Activated T-helper 17 cell treated with anti-CD3 and anti-CD28 coated beads, Interleukin-2, amount 50 U/mL, for 72 hours (primary cell): Measurements from ENCODE around the gene AP3S2. TPM values are rescaled to one million over a fixed set of nuclear protein-coding genes. Genes with fewer than 3 reads are reported as not detected.
"Not testable (repeated sequence)": the region's sequence is repeated elsewhere in the genome, so short reads cannot be mapped to it uniquely, and the experiment has no call there.

Source experiments
- ATAC-seq: fragments of 150-1000 bp; cut with Tn5 transposase; replicated peaks from 2 replicates; pipeline ENCODE4 v1.10.0; 2021; ENCODE audit warnings: mild to moderate bottlenecking, moderate library complexity
- H3K27ac Mint-ChIP-seq: one replicate; pipeline ENCODE4 v1.8.0; 2022; ENCODE audit warnings: mixed read lengths
- H3K27me3 Mint-ChIP-seq: one replicate; pipeline ENCODE4 v1.8.0; 2022; ENCODE audit warnings: mixed read lengths
- H3K36me3 Mint-ChIP-seq: one replicate; pipeline ENCODE4 v1.8.0; 2022; ENCODE audit warnings: low read depth, mild to moderate bottlenecking, mixed read lengths
- H3K4me1 Mint-ChIP-seq: one replicate; pipeline ENCODE4 v1.8.0; 2022; ENCODE audit warnings: mixed read lengths
- H3K4me3 Mint-ChIP-seq: one replicate; pipeline ENCODE4 v1.8.0; 2022; ENCODE audit warnings: mild to moderate bottlenecking, mixed read lengths
- H3K9me3 Mint-ChIP-seq: one replicate; pipeline ENCODE4 v1.8.0; 2022; ENCODE audit warnings: mixed read lengths
- total RNA-seq, 2 donors: library from RNA; stranded (reverse); gene quantifications; one replicate each; pipeline ENCODE4 v1.2.3, GENCODE V29; 2022

AP3S2 gene
- total RNA-seq, 2 donors from 2014 or later = 14.0 to 16.0 TPM

- ATAC-seq = no peak
- no peak overlapping the region for H3K27ac Mint-ChIP-seq
- H3K4me3 Mint-ChIP-seq = no peak overlapping the region
- H3K27me3 Mint-ChIP-seq = peaks cover 3% of the 10 kb centered on the region
- no peaks in the 10 kb centered on the region for H3K36me3 Mint-ChIP-seq
- peaks cover 10% of the 10 kb centered on the region for H3K4me1 Mint-ChIP-seq
- H3K9me3 Mint-ChIP-seq = no peaks in the 10 kb centered on the region
Measured at GRCh38 chr15:89785774-89786140, 108.0 kb downstream of the AP3S2 start.

GRCh38 chr15:89785064-89785773 lies 108.6 kb downstream of the AP3S2 start:
- Mint-ChIP-seq H3K36me3 (no peaks in the 10 kb centered on the region), H3K4me3 (no peak overlapping the region), H3K27me3 (peaks cover 1% of the 10 kb centered on the region), H3K4me1 (peaks cover 15% of the 10 kb centered on the region), H3K9me3 (no peaks in the 10 kb centered on the region), H3K27ac (no peak overlapping the region)
- ATAC-seq = no peak

- ATAC-seq = no peak
- H3K27ac Mint-ChIP-seq = no peak overlapping the region
- no peak overlapping the region for H3K4me3 Mint-ChIP-seq
- H3K27me3 Mint-ChIP-seq = no peaks in the 10 kb centered on the region
- no peaks in the 10 kb centered on the region for H3K36me3 Mint-ChIP-seq
- no peaks in the 10 kb centered on the region for H3K9me3 Mint-ChIP-seq
- peaks cover 15% of the 10 kb centered on the region for H3K4me1 Mint-ChIP-seq
Measured at GRCh38 chr15:89784686-89784960, 109.2 kb downstream of the AP3S2 start.

- Mint-ChIP-seq H3K36me3 (no peaks in the 10 kb centered on the region), H3K27me3 (no peaks in the 10 kb centered on the region), H3K9me3 (no peaks in the 10 kb centered on the region), H3K27ac (no peak overlapping the region), H3K4me1 (peaks cover 15% of the 10 kb centered on the region), H3K4me3 (no peak overlapping the region)
- ATAC-seq = no peak
Measured at GRCh38 chr15:89783861-89784685, 109.7 kb downstream of the AP3S2 start.

GRCh38 chr15:89783111-89783860 lies 110.5 kb downstream of the AP3S2 start:
- peaks cover 1% of the 10 kb centered on the region for H3K27me3 Mint-ChIP-seq
- ATAC-seq = no peak

GRCh38 chr15:89782619-89782950 lies 111.2 kb downstream of the AP3S2 start:
- H3K4me3 Mint-ChIP-seq, H3K36me3 Mint-ChIP-seq, H3K27ac Mint-ChIP-seq, ATAC-seq, H3K9me3 Mint-ChIP-seq, H3K27me3 Mint-ChIP-seq: not testable (repeated sequence)
- peaks cover 15% of the 10 kb centered on the region for H3K4me1 Mint-ChIP-seq

More at GRCh38 chr15:89783111-89783860, 110.5 kb downstream of the AP3S2 start:
- H3K27ac Mint-ChIP-seq = no peak overlapping the region
- peaks cover 15% of the 10 kb centered on the region for H3K4me1 Mint-ChIP-seq
- no peaks in the 10 kb centered on the region for H3K9me3 Mint-ChIP-seq
- H3K36me3 Mint-ChIP-seq = no peaks in the 10 kb centered on the region
- H3K4me3 Mint-ChIP-seq = no peak overlapping the region

GRCh38 chr15:89781891-89782618 lies 111.7 kb downstream of the AP3S2 start:
- Mint-ChIP-seq H3K9me3 (no peaks in the 10 kb centered on the region), H3K27ac (peak overlapping the region; percentile 51), H3K4me3 (peak overlapping the region; percentile 49), H3K36me3 (no peaks in the 10 kb centered on the region), H3K27me3 (peaks cover 10% of the 10 kb centered on the region), H3K4me1 (peaks cover 15% of the 10 kb centered on the region)
- ATAC-seq = peak; percentile 78

- Mint-ChIP-seq H3K27me3 (peaks cover 10% of the 10 kb centered on the region), H3K36me3 (no peaks in the 10 kb centered on the region), H3K27ac (peak overlapping the region; percentile 51), H3K9me3 (no peaks in the 10 kb centered on the region), H3K4me1 (peaks cover 15% of the 10 kb centered on the region), H3K4me3 (peak overlapping the region; percentile 49)
- ATAC-seq = peak; percentile 81
Measured at GRCh38 chr15:89781055-89781454, 112.7 kb downstream of the AP3S2 start.

- H3K4me3 Mint-ChIP-seq = peak overlapping the region; percentile 49
- no peak for ATAC-seq
- no peaks in the 10 kb centered on the region for H3K9me3 Mint-ChIP-seq
- H3K36me3 Mint-ChIP-seq = no peaks in the 10 kb centered on the region
- peaks cover 10% of the 10 kb centered on the region for H3K27me3 Mint-ChIP-seq
- peak overlapping the region; percentile 51 for H3K27ac Mint-ChIP-seq
- H3K4me1 Mint-ChIP-seq = peaks cover 15% of the 10 kb centered on the region
Measured at GRCh38 chr15:89780601-89781000, 113.2 kb downstream of the AP3S2 start.

Other genes with a start within 250 kb of the AP3S2 start
- gene KIF7, start 238.5 kb downstream of the AP3S2 start, total RNA-seq = under 1 TPM; 0.11 to 0.53 TPM
- 1 to 10 TPM in 1 of 2 donors, under 1 TPM in 1; 0.09 to 1.2 TPM for gene PLIN1, start 214.6 kb downstream of the AP3S2 start, total RNA-seq
- gene PEX11A, start 203.2 kb downstream of the AP3S2 start, total RNA-seq = 1 to 10 TPM; 2.1 to 5.3 TPM
- gene WDR93, start 203.2 kb downstream of the AP3S2 start, total RNA-seq = under 1 TPM in 1 of 2 donors, not detected in 1; 0.19 TPM
- 1 to 10 TPM; 2.1 to 3.7 TPM for gene MESP1, start 142.7 kb downstream of the AP3S2 start, total RNA-seq
- under 1 TPM in 1 of 2 donors, not detected in 1; 0.15 TPM for gene MESP2, start 117.7 kb downstream of the AP3S2 start, total RNA-seq
- gene ANPEP, start 79.1 kb downstream of the AP3S2 start, total RNA-seq = under 1 TPM; 0.19 to 0.45 TPM
- not detected for gene ARPIN, start 19.0 kb upstream of the AP3S2 start, total RNA-seq
- 10 to 100 TPM; 12.2 to 15.4 TPM for gene ZNF710, start 107.3 kb upstream of the AP3S2 start, total RNA-seq
- 10 to 100 TPM; 53.5 to 75.6 TPM for gene IDH2, start 208.5 kb upstream of the AP3S2 start, total RNA-seq